ENCODE data around the gene EIF3A.
A peak's percentile ranks its signal among the peaks of the same experiment; 100 is the strongest.
"Not testable (repeated sequence)": the region's sequence is repeated elsewhere in the genome, so short reads cannot be mapped to it uniquely, and the experiment has no call there.

The EIF3A gene

GRCh38 chr10:119080521-119081259 lies at the start of gene EIF3A:
TSS of gene EIF3A (minus strand) at chr10:119080817. CDS start at chr10:119080676, 141 bp downstream.
- DNase-seq = peak; percentile 91 to 93

GRCh38 chr10:119129721-119130120 lies 49.1 kb upstream of the EIF3A start:
- DNase-seq = no peak

- no peak for DNase-seq
Observed at GRCh38 chr10:119125942-119126341, 45.3 kb upstream of the EIF3A start.

GRCh38 chr10:119120875-119121274 lies 40.3 kb upstream of the EIF3A start:
- DNase-seq = no peak

- no peak for DNase-seq
Observed at GRCh38 chr10:119120413-119120867, 39.8 kb upstream of the EIF3A start.

GRCh38 chr10:119119400-119119799 lies 38.8 kb upstream of the EIF3A start:
- DNase-seq = no peak

GRCh38 chr10:119118231-119118630 lies 37.6 kb upstream of the EIF3A start:
- no peak for DNase-seq

- no peak for DNase-seq
Observed at GRCh38 chr10:119116326-119116951, 35.8 kb upstream of the EIF3A start.

- no peak for DNase-seq
Observed at GRCh38 chr10:119115926-119116325, 35.3 kb upstream of the EIF3A start.

GRCh38 chr10:119113751-119114732 lies 33.4 kb upstream of the EIF3A start:
- DNase-seq = no peak

GRCh38 chr10:119112056-119112455 lies 31.4 kb upstream of the EIF3A start:
- no peak for DNase-seq

- not testable (repeated sequence) for DNase-seq
Observed at GRCh38 chr10:119107771-119108170, 27.2 kb upstream of the EIF3A start.

- DNase-seq = not testable (repeated sequence)
Observed at GRCh38 chr10:119107106-119107505, 26.5 kb upstream of the EIF3A start.

GRCh38 chr10:119105899-119106298 lies 25.3 kb upstream of the EIF3A start:
- DNase-seq = not testable (repeated sequence)

GRCh38 chr10:119105155-119105554 lies 24.5 kb upstream of the EIF3A start:
- DNase-seq = no peak

- peak; percentile 23 to 28 for DNase-seq
Observed at GRCh38 chr10:119104654-119105015, 24.0 kb upstream of the EIF3A start.

GRCh38 chr10:119103903-119104653 lies 23.5 kb upstream of the EIF3A start, which contains the start of gene DENND10:
TSS of gene DENND10 (plus strand) at chr10:119104113. CDS start at chr10:119104143, 30 bp downstream.
- peak; percentile 76 to 77 for DNase-seq

GRCh38 chr10:119103241-119103902 lies 22.8 kb upstream of the EIF3A start:
- DNase-seq = no peak

GRCh38 chr10:119101366-119102098 lies 20.9 kb upstream of the EIF3A start:
- no peak for DNase-seq

GRCh38 chr10:119100434-119101238 lies 20.0 kb upstream of the EIF3A start:
- DNase-seq = no peak

All from stimulated activated CD4-positive, alpha-beta T cell treated with anti-CD3 and anti-CD28 coated beads, Interleukin-2, amount 100 ng/mL, for 24 hours (primary cell).